SU-DHL-6 (cell line): ENCODE results near the gene OTX1.
A peak's percentile ranks its signal among the peaks of the same experiment; 100 is the strongest.
"Not testable (repeated sequence)": the region's sequence is repeated elsewhere in the genome, so short reads cannot be mapped to it uniquely, and the experiment has no call there.

Experiments used
- H2AFZ ChIP-seq: fragments of 200-600 bp; sonication (generic); 2 replicates; pipeline ENCODE4 v1.6.1; 2014; ENCODE audit warnings: low read depth, mild to moderate bottlenecking, moderate library complexity, mixed read lengths, antibody characterized with exemption, low read length; ENCODE audit not compliant: severe bottlenecking
- H3F3A ChIP-seq: fragments of 200-600 bp; shearing (Covaris generic); 2 replicates; pipeline ENCODE4 v1.6.0; 2016; ENCODE audit warnings: antibody characterized with exemption, mild to moderate bottlenecking; ENCODE audit not compliant: insufficient read depth
- H3K27ac ChIP-seq: fragments of 200-600 bp; sonication (generic); 2 replicates; pipeline ENCODE4 v1.5.1; 2016; ENCODE audit warnings: low read depth, mild to moderate bottlenecking, low read length, moderate library complexity, mixed read lengths
- H3K27me3 ChIP-seq: fragments of 200-600 bp; sonication (generic), shearing (Covaris generic); 2 replicates; pipeline ENCODE4 v1.6.0; 2014; ENCODE audit warnings: mild to moderate bottlenecking, low read length
- H3K36me3 ChIP-seq: fragments of 200-600 bp; sonication (generic); 2 replicates; pipeline ENCODE4 v1.6.1; 2014; ENCODE audit warnings: mild to moderate bottlenecking, low read length, mixed read lengths
- H3K4me2 ChIP-seq: fragments of 300-600, 200-600 bp; shearing (Covaris generic), sonication (generic); 2 replicates; pipeline ENCODE4 v1.6.0; 2014; ENCODE audit warnings: low read length, low read depth, mild to moderate bottlenecking; ENCODE audit not compliant: poor library complexity, severe bottlenecking
- H3K4me3 ChIP-seq: fragments of 200-600 bp; sonication (generic); 2 replicates; pipeline ENCODE4 v1.5.1; 2014; ENCODE audit warnings: antibody characterized with exemption, low read length, mild to moderate bottlenecking, mixed read lengths; ENCODE audit not compliant: insufficient read depth, poor library complexity, severe bottlenecking
- H3K79me2 ChIP-seq: fragments of 200-600 bp; sonication (generic); 2 replicates; pipeline ENCODE4 v1.6.1; 2014; ENCODE audit warnings: mild to moderate bottlenecking, low read length, moderate library complexity; ENCODE audit not compliant: insufficient read depth
- H3K9ac ChIP-seq: fragments of 200-600 bp; sonication (generic); 2 replicates; pipeline ENCODE4 v1.7.0; 2014; ENCODE audit warnings: mild to moderate bottlenecking, low read length
- H3K9me2 ChIP-seq: fragments of 200-600 bp; sonication (generic); replicated peaks from 2 replicates; pipeline ENCODE4 v1.6.1; 2014; ENCODE audit warnings: low read length; ENCODE audit not compliant: insufficient read depth
- H3K9me3 ChIP-seq: fragments of 200-600 bp; sonication (generic); 2 replicates; pipeline ENCODE4 v1.6.1; 2014; ENCODE audit warnings: low read length, mixed read lengths; ENCODE audit not compliant: insufficient read depth
- H4K20me1 ChIP-seq: fragments of 200-600 bp; sonication (generic); 2 replicates; pipeline ENCODE4 v1.6.1; 2014; ENCODE audit warnings: low read depth, mild to moderate bottlenecking, antibody characterized with exemption, low read length, moderate library complexity, mixed read lengths
- CTCF ChIP-seq: fragments of 200-600 bp; sonication (generic); IDR thresholded peaks from one replicate; pipeline ENCODE4 v1.5.1; 2017; ENCODE audit warnings: antibody characterized with exemption, mild to moderate bottlenecking, low read length, moderate library complexity; ENCODE audit not compliant: insufficient read depth, poor library complexity, severe bottlenecking
- EZH2phosphoT487 ChIP-seq: fragments of 200-600 bp; sonication (generic), shearing (Covaris generic); conservative IDR thresholded peaks from 2 replicates; pipeline ENCODE4 v1.6.1; 2018; ENCODE audit warnings: mild to moderate bottlenecking, antibody characterized with exemption, low read length, moderate library complexity, mixed read lengths

The OTX1 gene

GRCh38 chr2:63018439-63018838 is 32.2 kb upstream of the OTX1 start:
- no peak overlapping the region for H3K4me3 ChIP-seq
- no peaks in the 10 kb centered on the region for H3F3A ChIP-seq
- TF ChIP-seq CTCF (no peak), EZH2phosphoT487 (no peak)
- H3K9me2 ChIP-seq: no peaks in the 10 kb centered on the region
- H4K20me1 ChIP-seq: no peaks in the 10 kb centered on the region
- no peak overlapping the region for H3K9ac ChIP-seq
- no peaks in the 10 kb centered on the region for H3K27me3 ChIP-seq
- H3K4me2 ChIP-seq: no peak overlapping the region
- H3K79me2 ChIP-seq: no peaks in the 10 kb centered on the region
- H3K27ac ChIP-seq: no peak overlapping the region
- H3K36me3 ChIP-seq: no peaks in the 10 kb centered on the region
- H3K9me3 ChIP-seq: no peaks in the 10 kb centered on the region
- H2AFZ ChIP-seq: no peak overlapping the region

- H3K27ac ChIP-seq, H3K79me2 ChIP-seq, H3K27me3 ChIP-seq, H3K4me2 ChIP-seq, H3K36me3 ChIP-seq, H3K9me3 ChIP-seq, H3K4me3 ChIP-seq, H3K9ac ChIP-seq, H4K20me1 ChIP-seq, H2AFZ ChIP-seq, H3F3A ChIP-seq, H3K9me2 ChIP-seq: not testable (repeated sequence)
Observed at GRCh38 chr2:63019686-63020085, 30.9 kb upstream of the OTX1 start.

- no peak overlapping the region for H3K9ac ChIP-seq
- H4K20me1 ChIP-seq: no peaks in the 10 kb centered on the region
- H3K9me2 ChIP-seq: no peaks in the 10 kb centered on the region
- no peaks in the 10 kb centered on the region for H3K27me3 ChIP-seq
- H3K9me3 ChIP-seq: no peaks in the 10 kb centered on the region
- no peak overlapping the region for H3K4me3 ChIP-seq
- no peak for TF ChIP-seq EZH2phosphoT487
- TF ChIP-seq CTCF: peak; percentile 50
- no peaks in the 10 kb centered on the region for H3K79me2 ChIP-seq
- H3F3A ChIP-seq: no peaks in the 10 kb centered on the region
- H2AFZ ChIP-seq: no peak overlapping the region
- no peak overlapping the region for H3K4me2 ChIP-seq
- no peaks in the 10 kb centered on the region for H3K36me3 ChIP-seq
- no peak overlapping the region for H3K27ac ChIP-seq
Observed at GRCh38 chr2:63023444-63023843, 27.2 kb upstream of the OTX1 start.

- Histone ChIP-seq H3K79me2 (no peaks in the 10 kb centered on the region), H3F3A (no peaks in the 10 kb centered on the region), H4K20me1 (no peaks in the 10 kb centered on the region), H3K27ac (no peak overlapping the region), H3K9ac (no peak overlapping the region), H3K4me3 (no peak overlapping the region), H2AFZ (no peak overlapping the region), H3K9me2 (no peaks in the 10 kb centered on the region), H3K27me3 (no peaks in the 10 kb centered on the region), H3K4me2 (no peak overlapping the region), H3K9me3 (no peaks in the 10 kb centered on the region), H3K36me3 (no peaks in the 10 kb centered on the region)
- TF ChIP-seq CTCF: no peak
- TF ChIP-seq EZH2phosphoT487: no peak
Observed at GRCh38 chr2:63027220-63027619, 23.4 kb upstream of the OTX1 start.
